NCI-H2107 treated with DMSO at 0.1 percent for 48 hours (cell line): ENCODE results near the gene PSEN2.
A peak's percentile ranks its signal among the peaks of the same experiment; 100 is the strongest.

ENCODE experiments used
- DNase-seq: peaks from one replicate; lab custom pipeline; 2025; ENCODE audit not compliant: unreplicated experiment; lab: John Stamatoyannopoulos, UW

Gene PSEN2

DNA sequence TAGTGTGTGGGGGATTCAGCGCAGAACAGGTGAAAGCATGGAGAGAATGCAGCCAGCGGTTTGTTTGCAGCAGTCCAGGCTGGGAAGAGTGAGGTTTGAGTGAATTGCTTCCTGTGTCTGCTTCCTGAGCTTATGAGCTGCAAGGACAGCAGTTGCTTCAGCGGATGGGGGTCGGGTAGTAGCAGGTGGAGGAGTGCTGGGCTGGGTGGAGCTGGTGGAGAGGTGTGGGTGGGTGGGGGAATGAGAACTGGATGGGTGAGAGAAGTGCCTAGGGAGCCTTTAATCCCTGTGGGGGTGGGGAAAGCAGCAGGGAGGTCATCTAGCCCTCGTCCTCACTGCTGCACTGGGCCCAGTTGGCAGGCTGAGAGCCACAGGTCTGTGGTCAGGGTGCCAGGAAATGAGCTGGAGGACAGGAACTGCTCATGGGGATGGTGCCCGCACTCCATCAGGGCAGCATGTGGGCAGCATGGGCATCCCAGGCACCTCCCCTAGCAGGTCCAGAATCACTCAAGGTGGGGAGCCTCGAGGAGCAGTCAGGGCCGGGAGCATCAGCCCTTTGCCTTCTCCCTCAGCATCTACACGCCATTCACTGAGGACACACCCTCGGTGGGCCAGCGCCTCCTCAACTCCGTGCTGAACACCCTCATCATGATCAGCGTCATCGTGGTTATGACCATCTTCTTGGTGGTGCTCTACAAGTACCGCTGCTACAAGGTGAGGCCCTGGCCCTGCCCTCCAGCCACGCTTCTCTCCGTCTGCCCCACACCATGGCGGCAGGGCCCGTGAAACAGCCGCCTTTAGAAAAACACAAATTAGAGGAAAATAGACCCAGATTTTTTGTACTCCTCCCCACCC is 14.8 kb downstream of the PSEN2 start:
- DNase-seq, result no peak

DNA sequence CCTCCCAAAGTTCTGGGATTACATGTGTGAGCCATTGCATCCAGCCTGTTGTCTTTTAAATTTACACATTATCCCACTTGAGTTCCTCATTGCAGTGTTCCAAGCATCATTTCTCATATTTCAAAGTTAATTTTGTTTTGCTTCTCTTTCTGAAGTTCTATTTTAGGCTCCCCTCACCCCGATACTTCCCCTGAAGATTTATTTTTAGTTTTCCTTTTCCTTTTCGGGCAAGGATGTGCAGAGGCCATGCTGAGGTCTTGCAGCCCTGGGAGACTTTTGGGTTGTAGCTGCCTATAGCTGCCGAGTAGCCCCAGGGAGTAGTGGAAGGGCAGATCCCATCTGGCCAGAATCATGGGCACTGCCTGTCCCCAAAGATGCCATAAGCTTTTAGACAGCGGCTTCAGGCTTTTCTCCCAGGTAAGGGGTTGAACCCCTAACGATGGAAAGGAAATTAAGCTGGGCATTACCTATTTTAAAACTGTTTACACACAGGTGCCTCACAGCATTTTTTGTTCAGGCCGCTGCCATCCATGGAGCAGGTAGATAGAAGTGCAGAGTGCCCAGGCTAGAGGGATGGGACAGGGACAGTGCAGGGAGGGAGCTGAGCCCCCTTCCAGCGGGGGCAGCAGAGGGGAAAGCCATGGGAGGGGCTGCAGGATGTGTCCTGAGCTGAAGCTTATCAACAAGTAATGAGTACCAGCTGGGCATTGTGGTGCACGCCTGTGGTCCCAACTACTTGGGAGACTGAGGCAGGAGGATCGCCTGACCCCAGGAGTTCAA is 15.9 kb downstream of the PSEN2 start:
- no peak for DNase-seq

- DNase-seq, result no peak
Measured at GRCh38 chr1:226887006-226887405, 16.6 kb downstream of the PSEN2 start.

DNA sequence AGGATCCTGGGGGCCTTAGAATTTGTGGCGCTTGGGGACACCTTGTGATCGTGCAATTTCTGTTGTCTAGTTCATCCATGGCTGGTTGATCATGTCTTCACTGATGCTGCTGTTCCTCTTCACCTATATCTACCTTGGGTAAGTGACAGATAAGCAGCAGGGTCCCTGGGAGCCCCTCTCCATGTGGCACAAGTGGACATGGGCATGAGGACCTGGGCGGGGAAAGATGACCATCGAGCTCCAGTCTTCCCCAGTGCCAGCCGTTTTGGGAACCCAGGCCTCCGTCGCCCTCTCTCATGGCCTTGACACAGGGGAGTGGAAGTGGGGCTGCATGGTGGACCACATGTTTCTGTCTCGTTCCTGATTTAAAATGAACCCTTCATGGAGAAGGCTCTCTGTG is 17.6 kb downstream of the PSEN2 start:
- no peak for DNase-seq

GRCh38 chr1:226888816-226889215 is 18.4 kb downstream of the PSEN2 start:
- no peak for DNase-seq

DNA sequence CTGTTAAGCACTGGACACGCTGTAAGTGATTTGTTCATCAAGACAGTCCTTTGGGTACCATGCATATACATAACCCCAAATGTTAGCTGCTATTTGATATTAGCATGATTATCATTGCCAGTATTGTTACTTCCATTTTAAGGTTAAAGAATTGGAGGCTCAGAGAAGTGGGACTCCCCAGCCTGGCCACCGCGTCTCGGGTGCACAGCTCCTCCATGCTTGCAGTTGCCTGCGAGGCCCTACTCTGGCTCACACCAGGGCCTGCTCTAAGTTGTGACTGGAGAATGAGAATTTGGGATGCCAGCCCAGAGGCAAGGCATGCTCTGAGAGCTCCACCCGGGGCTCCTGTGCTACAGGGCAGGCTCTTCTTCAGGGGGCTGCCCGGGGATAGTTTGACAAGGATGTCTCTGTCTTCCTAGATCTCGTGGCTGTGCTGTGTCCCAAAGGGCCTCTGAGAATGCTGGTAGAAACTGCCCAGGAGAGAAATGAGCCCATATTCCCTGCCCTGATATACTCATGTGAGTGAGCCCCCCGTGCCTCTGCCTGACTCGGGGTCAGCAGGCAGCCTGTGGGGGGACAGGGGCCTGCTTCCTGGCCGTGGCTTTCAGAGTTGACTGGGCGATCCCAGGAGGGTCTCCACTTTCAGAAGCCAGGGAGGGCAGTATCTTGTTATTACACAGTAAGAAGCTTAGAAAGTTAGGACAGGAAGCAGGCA is 19.4 kb downstream of the PSEN2 start:
- DNase-seq, result no peak

GRCh38 chr1:226890331-226891108 is 20.1 kb downstream of the PSEN2 start:
- DNase-seq, result no peak

- DNase-seq, result no peak
Measured at GRCh38 chr1:226891346-226891745, 20.9 kb downstream of the PSEN2 start.

DNA sequence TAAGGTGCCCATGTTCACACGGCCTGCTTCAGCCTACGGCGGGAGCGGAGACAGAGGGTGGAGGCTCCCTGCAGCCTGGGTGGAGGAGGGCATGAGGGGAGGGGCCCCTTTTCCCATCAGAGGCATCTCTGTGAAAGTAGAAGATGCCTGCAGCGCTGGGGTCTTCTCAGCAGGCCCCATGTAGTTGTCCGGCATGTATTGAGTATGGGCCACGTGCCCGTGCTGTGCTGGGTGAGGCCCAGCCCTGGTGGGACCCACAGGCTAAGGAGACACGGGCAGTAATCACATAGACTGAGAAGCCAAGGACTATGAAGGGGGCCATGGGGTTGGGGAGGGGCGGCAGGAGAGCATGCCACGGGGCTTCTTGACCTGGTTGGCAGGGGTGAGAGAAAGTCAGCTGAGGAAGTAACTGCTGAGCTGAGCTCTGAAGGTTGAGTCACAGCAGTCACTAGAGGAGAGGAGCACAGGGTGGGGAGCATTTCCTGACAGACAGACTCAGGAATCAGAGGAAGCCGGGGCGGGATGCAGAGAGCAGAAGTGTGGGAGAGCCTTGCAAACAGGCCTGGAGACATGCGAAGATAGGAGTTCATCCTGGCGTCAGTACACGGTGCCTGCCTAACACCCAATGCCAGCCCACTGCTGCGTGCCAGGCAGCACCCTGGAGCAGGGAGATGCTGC is 21.6 kb downstream of the PSEN2 start:
- no peak for DNase-seq

DNA sequence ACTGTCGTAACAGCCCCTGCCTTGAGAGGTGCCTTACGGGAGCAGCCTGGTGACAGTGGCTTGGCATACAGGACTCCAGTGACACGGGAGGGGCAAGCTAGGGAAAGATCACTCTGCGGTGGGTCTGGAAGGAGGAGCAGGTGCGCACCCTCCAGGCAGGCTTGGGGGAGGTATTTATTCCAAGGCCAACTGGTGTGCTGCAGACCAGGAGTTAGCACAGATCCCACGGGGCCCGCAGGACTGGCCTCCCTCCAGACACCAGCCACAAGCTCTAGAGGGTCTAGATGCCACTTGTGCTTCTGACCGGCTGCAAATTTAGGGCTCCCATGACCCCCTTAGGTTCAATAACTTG is 22.1 kb downstream of the PSEN2 start:
- peak; percentile 23 for DNase-seq

DNA sequence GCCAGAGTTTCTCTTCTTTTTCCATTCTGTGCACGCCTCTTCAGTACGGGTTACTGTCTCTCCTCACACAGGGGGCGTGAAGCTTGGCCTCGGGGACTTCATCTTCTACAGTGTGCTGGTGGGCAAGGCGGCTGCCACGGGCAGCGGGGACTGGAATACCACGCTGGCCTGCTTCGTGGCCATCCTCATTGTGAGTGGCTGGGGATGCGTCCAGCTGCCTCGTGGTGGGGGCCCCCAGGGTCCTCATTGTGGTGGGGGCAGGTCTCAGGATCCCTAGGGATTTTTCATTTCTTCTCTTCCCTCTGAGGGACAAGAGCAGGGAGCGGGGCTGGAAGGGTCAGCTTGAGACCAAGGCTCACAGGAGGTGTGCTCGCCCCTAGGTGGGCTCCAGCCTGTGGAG is 23.5 kb downstream of the PSEN2 start:
- no peak for DNase-seq

DNA sequence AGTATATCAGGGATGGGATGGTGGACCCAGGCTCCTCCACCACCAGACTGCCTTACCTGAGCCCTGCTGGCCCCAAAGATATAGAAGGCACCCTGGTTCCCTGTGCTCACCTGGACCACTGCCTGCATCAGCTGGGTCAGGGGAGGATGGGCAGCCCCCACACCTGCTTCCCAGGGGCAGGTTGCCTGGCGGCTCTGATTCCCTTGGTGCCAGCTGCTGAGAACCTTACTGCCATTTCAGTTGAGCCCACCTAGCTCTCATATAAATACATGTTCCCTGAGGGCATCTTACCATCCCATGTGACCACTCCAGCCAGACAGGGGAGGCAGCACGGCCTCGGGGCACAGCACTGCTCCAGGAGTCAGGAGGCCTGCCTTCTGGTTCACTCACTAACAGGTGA is 24.4 kb downstream of the PSEN2 start:
- DNase-seq, result no peak

GRCh38 chr1:226895644-226896043 is 25.2 kb downstream of the PSEN2 start:
- no peak for DNase-seq

DNA sequence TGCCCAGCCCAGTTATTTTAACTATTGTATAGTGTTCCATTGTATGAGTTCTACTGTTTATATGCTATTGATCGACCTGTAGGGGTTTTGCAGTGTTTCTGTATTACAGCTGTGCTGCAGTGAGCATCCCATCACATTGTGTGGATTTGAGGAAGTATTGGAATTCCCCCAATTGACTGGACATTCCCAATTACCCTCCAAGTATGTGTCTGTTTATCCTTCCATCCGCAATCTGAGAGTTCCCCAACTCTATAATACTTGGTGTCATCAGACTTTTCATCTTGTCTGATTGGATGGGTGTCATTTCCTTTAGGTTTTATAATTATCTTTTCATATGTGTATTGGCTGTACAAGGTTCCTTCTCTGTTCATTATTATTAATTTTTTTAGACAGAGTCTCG is 27.8 kb downstream of the PSEN2 start:
- DNase-seq, result no peak

DNA sequence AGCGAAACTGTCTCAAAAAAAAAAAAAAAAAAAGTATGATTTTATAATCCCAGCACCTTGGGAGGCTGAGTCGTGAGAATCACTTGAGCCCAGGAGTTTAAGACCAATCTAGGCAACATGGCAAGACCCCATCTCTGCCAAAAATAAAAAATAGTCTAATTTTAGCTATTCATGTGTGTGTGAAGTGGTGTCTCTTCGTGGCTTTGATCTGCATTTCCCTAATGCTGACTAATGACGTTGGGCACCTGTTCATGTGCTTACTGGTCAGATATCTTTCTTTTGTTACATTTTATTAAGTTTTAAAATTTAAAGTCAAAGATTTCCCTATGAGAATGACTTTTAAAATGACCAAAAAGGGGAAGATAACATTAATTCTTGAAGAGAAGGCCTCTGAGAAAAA is 31.0 kb downstream of the PSEN2 start:
- DNase-seq, result no peak

DNA sequence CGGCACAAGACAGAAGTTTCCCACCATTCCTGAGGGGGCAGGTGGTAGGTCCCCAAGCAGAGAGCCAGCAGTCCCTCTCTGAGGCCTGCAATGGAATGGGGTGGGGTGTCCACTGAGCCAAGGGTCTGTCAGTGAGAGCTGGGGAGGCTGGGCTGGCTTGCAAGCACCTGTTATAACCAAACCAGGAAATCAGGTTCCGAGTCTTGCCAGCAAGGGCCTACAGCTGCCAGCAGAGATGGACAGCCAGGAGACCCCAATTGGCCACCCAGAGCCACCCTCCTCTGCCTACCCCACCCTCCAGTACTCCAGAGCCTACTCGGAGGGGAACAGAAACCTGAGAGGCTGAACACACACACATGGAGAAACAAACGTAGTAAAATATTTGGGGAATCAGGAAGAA is 32.2 kb downstream of the PSEN2 start:
- no peak for DNase-seq

- DNase-seq, result no peak
Measured at GRCh38 chr1:226903819-226904716, 33.7 kb downstream of the PSEN2 start.

DNA sequence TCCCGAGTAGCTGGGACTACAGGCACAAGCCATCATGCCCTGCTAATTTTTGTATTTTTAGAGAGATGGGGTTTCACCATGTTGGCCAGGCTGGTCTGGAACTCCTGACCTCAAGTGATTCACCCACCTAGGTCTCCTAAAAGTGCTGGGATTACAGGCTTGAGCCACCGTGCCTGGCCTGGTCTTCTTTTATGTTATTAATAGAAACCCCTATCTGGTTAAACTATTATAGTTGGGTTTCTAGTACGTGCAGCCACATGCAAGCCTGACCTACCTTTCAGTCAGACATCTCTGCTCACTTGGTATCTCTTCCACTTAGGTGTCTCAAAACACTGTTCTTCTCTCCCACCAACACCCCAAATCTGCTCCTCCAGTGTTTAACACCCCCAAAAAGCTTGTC is 34.4 kb downstream of the PSEN2 start:
- DNase-seq, result no peak

GRCh38 chr1:226908419-226908818 is 38.0 kb downstream of the PSEN2 start:
- DNase-seq, result no peak

DNA sequence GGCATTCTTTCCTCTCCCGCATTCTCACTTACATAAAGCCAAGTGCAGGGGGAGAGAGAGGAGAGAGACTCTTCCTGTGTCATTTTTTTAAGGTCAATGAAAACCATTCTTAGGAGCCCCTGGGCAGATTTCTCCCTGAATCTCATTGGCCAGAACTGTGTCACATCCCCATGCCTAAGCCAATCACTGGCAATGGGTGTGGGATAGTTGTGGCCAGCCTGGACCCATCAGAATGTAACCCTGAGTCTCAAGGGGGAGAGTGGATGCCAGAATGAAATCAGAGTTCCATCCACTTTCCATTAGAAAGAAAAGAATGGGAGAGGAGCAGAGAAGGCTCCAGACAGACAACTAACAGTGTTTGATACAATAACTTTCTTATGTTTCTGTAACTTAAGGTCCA is 38.5 kb downstream of the PSEN2 start:
- DNase-seq, result no peak
